ENCODE results near the gene ICAM1. TPM values are rescaled to one million over a fixed set of nuclear protein-coding genes. Genes with fewer than 3 reads are reported as not detected.
A peak's percentile ranks its signal among the peaks of the same experiment; 100 is the strongest.

The ICAM1 gene
- total RNA-seq, 1 donor from 2014 or later, result 8.6 TPM

DNA sequence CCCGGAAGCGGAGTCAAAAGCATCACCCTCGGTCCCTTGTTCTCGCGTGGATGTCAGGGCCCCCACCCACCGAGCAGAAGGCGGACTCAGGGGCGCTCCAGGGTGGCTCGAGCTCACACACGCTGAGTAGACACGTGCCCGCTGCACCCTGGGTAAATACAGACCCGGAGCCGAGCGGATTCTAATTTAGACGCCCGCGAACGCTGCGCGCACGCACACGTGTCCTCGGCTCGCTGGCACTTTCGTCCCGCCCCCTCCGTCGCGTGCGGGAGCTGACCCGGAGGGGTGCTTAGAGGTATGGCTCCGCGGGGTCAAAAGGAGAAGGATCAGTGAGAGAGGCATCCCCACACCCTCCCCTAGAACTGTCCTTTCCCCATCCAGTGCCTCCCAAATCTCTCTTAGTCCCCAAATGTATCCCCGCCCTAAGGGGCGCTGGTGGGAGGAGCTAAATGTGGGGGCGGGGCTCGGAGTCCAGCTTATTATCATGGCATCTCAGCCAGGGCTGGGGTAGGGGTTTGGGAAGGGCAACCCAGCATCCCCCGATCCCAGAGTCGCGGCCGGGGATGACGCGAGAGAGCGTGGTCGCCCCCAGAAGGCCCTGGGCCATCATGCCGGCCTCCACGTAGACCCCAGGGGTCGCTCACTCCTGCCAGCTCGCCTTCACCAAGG lies 18.4 kb downstream of the ICAM1 start:
- ATAC-seq (no peak), DNase-seq (ENCODE audit: missing footprints) (peak; percentile 75)
- intact Hi-C loops (cut with DNase I), result no loop called here

- DNase-seq (ENCODE audit: missing footprints), result peak; percentile 65
- intact Hi-C loops (cut with DNase I), result no loop called here
- ATAC-seq, result no peak
Measured at GRCh38 chr19:10289836-10290356, 19.0 kb downstream of the ICAM1 start, which contains the start of gene ICAM5. Gene ICAM5, plus strand, starts transcription at chr19:10289952. Its CDS starts 92 bp downstream, at chr19:10290044.

DNA sequence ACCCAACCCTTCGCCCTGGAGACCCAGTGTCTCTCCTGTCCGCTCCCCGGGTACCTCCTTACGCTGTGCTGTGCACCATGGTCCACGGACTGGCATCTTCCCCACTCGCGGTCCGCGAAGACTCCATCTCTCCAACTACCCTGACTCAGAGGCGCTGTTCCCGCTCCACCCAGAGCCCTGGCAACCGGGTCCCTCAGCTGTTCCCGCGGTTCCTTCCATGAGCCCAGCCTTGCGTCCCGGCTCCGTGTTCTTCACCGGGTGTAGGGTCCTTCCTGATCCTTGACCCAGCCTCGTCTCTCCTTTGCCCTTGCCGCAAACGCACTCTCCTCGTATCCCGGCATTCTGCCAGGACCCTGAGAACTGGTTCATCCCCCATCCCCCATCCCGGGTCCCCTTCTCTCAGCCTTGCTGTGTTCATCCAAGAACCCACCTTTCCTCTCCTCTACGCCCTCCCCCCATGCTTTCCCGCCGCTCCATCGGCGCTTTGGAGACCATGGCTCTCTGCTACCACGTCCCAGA lies 19.5 kb downstream of the ICAM1 start:
- ATAC-seq (no peak), DNase-seq (ENCODE audit: missing footprints) (peak; percentile 55)
- intact Hi-C loops (cut with DNase I), result no loop called here

DNA sequence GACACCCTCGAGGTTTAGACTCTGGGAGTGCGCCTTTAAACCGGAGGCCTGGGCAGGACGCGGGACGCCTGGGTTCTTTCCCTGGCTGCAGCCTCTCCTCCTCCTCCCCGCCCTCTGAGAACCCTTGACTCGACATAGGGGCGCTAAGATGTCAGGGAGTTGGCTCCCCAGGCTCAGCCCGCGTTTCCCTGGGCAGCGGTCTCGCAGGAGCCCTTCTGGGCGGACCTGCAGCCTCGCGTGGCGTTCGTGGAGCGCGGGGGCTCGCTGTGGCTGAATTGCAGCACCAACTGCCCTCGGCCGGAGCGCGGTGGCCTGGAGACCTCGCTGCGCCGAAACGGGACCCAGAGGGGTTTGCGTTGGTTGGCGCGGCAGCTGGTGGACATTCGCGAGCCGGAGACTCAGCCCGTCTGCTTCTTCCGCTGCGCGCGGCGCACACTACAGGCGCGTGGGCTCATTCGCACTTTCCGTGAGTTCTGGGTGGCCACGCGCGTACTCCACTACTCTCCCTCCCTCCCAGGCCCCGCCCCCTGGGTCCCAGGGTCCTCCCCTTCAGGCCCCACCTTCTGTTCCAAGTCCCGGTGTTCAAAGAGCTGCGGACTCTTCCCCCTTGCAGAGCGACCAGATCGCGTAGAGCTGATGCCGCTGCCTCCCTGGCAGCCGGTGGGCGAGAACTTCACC lies 20.1 kb downstream of the ICAM1 start:
- DNase-seq (ENCODE audit: missing footprints) (peak; percentile 91), ATAC-seq (peak; percentile 51)

GRCh38 chr19:10291554-10292205 lies 20.8 kb downstream of the ICAM1 start:
- DNase-seq (ENCODE audit: missing footprints) (no peak), ATAC-seq (no peak)
- intact Hi-C loops (cut with DNase I), result no loop called here

More for the DNA sequence above, 20.1 kb downstream of the ICAM1 start:
- intact Hi-C loops (cut with DNase I), result no loop called here

GRCh38 chr19:10292206-10292788 lies 21.4 kb downstream of the ICAM1 start:
- peak; percentile 63 for ATAC-seq
- intact Hi-C loops (cut with DNase I), result no loop called here
- DNase-seq (ENCODE audit: missing footprints), result peak; percentile 91

GRCh38 chr19:10292789-10293636 lies 22.1 kb downstream of the ICAM1 start:
- peak; percentile 70 for DNase-seq (ENCODE audit: missing footprints)
- intact Hi-C loops (cut with DNase I), result no loop called here
- ATAC-seq, result no peak

DNA sequence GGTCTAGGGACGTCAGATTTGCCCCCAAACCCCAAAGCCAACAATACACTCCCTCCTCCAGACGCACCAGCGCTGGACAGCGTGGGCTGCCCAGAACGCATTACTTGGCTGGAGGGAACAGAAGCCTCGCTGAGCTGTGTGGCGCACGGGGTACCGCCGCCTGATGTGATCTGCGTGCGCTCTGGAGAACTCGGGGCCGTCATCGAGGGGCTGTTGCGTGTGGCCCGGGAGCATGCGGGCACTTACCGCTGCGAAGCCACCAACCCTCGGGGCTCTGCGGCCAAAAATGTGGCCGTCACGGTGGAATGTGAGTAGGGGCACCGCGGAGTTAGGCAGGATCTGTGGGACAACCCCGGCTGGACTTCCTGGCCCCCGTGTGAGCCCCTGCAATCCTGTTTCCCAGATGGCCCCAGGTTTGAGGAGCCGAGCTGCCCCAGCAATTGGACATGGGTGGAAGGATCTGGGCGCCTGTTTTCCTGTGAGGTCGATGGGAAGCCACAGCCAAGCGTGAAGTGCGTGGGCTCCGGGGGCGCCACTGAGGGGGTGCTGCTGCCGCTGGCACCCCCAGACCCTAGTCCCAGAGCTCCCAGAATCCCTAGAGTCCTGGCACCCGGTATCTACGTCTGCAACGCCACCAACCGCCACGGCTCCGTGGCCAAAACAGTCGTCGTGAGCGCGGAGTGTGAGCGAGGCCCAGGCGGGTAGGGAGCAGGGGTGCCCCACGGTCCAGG lies 22.9 kb downstream of the ICAM1 start:
- ATAC-seq (no peak), DNase-seq (ENCODE audit: missing footprints) (peak; percentile 37)
- intact Hi-C loops (cut with DNase I), result no loop called here

- intact Hi-C loops (cut with DNase I), result no loop called here
- no peak for ATAC-seq
- DNase-seq (ENCODE audit: missing footprints), result peak; percentile 32
Measured at GRCh38 chr19:10294368-10294697, 23.4 kb downstream of the ICAM1 start.

GRCh38 chr19:10295305-10295846 lies 24.5 kb downstream of the ICAM1 start:
- peak; percentile 83 for DNase-seq (ENCODE audit: missing footprints)
- intact Hi-C loops (cut with DNase I), result no loop called here
- ATAC-seq, result no peak

DNA sequence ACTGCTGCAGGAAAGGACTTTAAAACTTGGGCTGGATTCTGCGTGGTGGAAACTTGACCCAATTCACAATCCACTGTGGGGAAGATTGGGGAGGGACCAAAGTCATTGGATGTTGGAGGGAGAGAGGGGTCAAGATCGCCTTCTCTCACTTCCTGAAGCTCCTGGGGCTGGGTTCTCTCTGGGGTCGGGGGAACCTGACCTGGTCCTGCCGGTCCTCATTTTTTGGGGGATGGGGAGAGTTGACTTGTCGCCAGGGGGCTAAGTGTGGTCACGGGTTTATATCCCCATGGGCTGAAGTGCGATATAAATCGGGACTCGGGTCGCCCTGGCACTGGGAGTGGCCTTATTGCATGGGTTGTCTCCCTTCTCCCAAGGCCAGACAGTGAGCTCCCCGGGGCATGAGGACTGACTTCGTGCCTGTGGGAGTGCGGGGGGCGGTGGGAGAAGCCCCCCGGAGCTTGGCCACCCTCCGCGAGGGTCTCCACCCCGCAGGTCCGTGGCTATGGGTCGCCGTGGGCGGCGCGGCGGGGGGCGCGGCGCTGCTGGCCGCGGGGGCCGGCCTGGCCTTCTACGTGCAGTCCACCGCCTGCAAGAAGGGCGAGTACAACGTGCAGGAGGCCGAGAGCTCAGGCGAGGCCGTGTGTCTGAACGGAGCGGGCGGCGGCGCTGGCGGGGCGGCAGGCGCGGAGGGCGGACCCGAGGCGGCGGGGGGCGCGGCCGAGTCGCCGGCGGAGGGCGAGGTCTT lies 25.1 kb downstream of the ICAM1 start:
- peak; percentile 45 for DNase-seq (ENCODE audit: missing footprints)
- intact Hi-C loops (cut with DNase I), result no loop called here

DNA sequence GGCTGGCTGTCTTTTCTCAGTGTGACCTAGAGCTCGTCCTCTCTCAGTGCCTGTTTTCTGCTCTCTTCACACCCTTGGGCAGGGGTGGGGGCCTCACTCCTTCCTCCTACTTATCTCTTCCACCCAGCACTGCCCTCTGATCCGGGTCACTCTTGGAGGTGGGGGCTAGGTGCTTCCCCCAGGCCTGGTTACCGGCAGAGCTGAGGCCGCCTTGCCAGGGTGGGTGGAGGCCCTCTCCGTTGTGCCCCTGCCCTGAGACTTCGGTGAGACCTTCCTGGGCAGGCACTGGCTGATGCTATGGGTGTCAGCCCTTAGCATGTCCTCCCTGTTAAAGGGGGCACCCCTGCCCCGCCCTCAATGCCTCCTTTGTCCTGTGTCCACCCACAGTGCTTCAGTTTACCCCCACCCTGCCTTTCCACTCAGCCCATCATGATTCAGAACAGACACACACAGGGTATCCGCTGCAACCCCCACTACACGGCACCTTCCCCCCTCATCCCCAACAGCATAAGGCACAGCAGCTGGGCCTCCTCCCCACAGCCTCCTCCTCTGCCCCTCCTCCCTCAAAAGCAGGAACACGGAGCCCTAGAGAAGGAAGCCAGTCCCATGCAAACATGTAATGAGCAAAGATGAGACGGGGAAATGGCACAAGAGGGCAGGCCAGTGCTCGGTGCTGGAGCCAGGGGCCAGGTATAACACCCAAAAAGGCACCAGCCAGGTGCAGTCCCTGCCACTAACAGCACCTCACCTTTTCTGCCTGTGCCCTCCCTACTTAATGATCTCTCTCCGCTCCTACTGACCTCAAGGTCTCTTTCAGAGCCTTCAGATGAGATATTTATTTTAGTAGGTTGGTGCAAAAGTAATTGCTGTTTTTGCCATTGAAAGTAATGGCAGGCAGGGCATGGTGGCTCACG lies 28.9 kb downstream of the ICAM1 start:
- peak; percentile 57 for DNase-seq (ENCODE audit: missing footprints)
- peak; percentile 28 for ATAC-seq
- intact Hi-C loops (cut with DNase I), result no loop called here

More for the DNA sequence above, 25.1 kb downstream of the ICAM1 start:
- ATAC-seq, result no peak

GRCh38 chr19:10305139-10305806 lies 34.4 kb downstream of the ICAM1 start:
- DNase-seq (ENCODE audit: missing footprints) (peak; percentile 74), ATAC-seq (peak; percentile 47)
- intact Hi-C loops (cut with DNase I), result no loop called here

DNA sequence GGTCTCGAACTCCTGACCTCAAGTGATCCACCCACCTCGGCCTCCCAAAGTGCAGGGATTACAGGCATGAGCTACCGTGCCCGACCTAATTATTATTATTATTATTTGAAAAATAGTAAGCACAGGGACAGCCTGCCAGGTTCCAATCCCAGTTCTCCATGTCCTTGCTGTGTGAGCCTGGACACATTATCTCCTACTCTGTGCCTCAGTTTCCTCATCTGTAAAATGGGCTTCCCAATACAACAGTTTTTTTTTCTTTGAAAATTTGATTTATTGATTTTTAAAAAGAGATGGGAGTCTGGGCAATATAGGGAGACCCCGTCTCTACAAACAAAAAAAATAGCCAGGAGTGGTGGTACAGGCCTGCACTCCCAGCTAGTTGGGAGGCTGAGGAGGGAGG lies 35.4 kb downstream of the ICAM1 start:
- DNase-seq (ENCODE audit: missing footprints) (peak; percentile 13), ATAC-seq (no peak)
- intact Hi-C loops (cut with DNase I), result no loop called here

GRCh38 chr19:10309423-10309822 lies 38.5 kb downstream of the ICAM1 start, which contains the start of gene ZGLP1:
Gene ZGLP1, minus strand, starts transcription at chr19:10309815.
- DNase-seq (ENCODE audit: missing footprints) (peak; percentile 11), ATAC-seq (no peak)
- intact Hi-C loops (cut with DNase I), result no loop called here

Data from Right ventricle myocardium inferior (tissue), 1 donor.